Vagina (tissue), 2 donors: ENCODE data around the gene ADAMTS16.

ENCODE experiments used
- POLR2AphosphoS5 ChIP-seq, 2 donors: sonication (generic); formaldehyde crosslinking; IDR thresholded peaks; one replicate each; pipeline ENCODE4 v1.9.0; 2017; ENCODE audit warnings: antibody characterized with exemption in 2 of 2, mild to moderate bottlenecking in 2 of 2, low read depth in 1 of 2; ENCODE audit not compliant: insufficient read depth in 1 of 2
- TF ChIP-seq, protein P1 (sequence below), 3 experiments: fragments of 450-650 bp in 2 of 3; fragments of 200-600 bp in 1 of 3; sonication (generic) in 1 of 3; IDR thresholded peaks; one replicate each; pipeline ENCODE4 v1.5.1; 2017 to 2019; ENCODE audit warnings: antibody characterized with exemption in 3 of 3, mild to moderate bottlenecking in 2 of 3, moderate library complexity in 2 of 3

DNA sequence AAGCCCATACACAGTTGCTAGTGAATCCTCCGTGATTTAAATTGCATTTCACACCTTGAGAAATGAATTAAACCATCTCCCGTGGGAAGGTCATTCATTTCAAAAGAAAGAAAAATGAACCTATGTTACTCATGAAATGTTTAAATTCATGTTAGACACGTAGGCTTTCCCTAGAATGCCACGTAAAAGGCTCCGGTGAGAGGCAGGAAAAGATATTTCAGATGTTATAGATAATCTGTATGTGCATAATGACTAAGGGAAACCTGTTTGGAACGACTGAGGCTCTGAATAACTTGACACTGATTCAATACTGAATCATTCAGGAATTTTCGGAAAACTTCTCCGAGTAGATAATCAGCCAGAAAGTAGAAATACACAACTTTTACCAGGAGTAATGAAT, 148.1 kb downstream of the ADAMTS16 start:
- TF ChIP-seq, protein P1, sequence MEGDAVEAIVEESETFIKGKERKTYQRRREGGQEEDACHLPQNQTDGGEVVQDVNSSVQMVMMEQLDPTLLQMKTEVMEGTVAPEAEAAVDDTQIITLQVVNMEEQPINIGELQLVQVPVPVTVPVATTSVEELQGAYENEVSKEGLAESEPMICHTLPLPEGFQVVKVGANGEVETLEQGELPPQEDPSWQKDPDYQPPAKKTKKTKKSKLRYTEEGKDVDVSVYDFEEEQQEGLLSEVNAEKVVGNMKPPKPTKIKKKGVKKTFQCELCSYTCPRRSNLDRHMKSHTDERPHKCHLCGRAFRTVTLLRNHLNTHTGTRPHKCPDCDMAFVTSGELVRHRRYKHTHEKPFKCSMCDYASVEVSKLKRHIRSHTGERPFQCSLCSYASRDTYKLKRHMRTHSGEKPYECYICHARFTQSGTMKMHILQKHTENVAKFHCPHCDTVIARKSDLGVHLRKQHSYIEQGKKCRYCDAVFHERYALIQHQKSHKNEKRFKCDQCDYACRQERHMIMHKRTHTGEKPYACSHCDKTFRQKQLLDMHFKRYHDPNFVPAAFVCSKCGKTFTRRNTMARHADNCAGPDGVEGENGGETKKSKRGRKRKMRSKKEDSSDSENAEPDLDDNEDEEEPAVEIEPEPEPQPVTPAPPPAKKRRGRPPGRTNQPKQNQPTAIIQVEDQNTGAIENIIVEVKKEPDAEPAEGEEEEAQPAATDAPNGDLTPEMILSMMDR (IDR thresholded peaks at IDR 0.05) = no peak
- TF ChIP-seq POLR2AphosphoS5 (IDR thresholded peaks at IDR 0.05; ENCODE audit: insufficient read depth in 1 of 2, low read depth in 1 of 2) = no peak
